Smooth muscle cell (in vitro differentiated cells): ENCODE measurements around the gene BEST4. TPM values are rescaled to one million over a fixed set of nuclear protein-coding genes. Genes with fewer than 3 reads are reported as not detected.
"Not testable (repeated sequence)": the region's sequence is repeated elsewhere in the genome, so short reads cannot be mapped to it uniquely, and the experiment has no call there.

Experiments used
- DNase-seq: peaks from one replicate; lab custom pipeline; 2025; ENCODE audit not compliant: unreplicated experiment; lab: John Stamatoyannopoulos, UW
- H2AFZ ChIP-seq: fragments of 200-600 bp; sonication (generic); 2 replicates; pipeline ENCODE4 v1.6.0; 2016; ENCODE audit warnings: antibody characterized with exemption, low read depth, mild to moderate bottlenecking
- H3F3A ChIP-seq: fragments of 200-600 bp; sonication (generic); 2 replicates; pipeline ENCODE4 v1.6.0; 2017; ENCODE audit warnings: antibody characterized with exemption, low read depth
- H3K27ac ChIP-seq: fragments of 200-600 bp; sonication (generic); 2 replicates; pipeline ENCODE4 v1.5.1; 2016; ENCODE audit warnings: low read depth, mild to moderate bottlenecking
- H3K27me3 ChIP-seq: fragments of 200-600 bp; sonication (generic); 2 replicates; pipeline ENCODE4 v1.6.1; 2016; ENCODE audit warnings: low read depth, mild to moderate bottlenecking
- H3K36me3 ChIP-seq: fragments of 200-600 bp; sonication (generic); 2 replicates; pipeline ENCODE4 v1.5.1; 2016; ENCODE audit warnings: low read depth
- H3K4me1 ChIP-seq: fragments of 200-600 bp; sonication (generic); 2 replicates; pipeline ENCODE4 v1.5.1; 2016; ENCODE audit warnings: low read depth
- H3K4me2 ChIP-seq: fragments of 200-600 bp; sonication (generic); 2 replicates; pipeline ENCODE4 v1.6.0; 2016; ENCODE audit warnings: mild to moderate bottlenecking
- H3K4me3 ChIP-seq: fragments of 200-600 bp; sonication (generic); 2 replicates; pipeline ENCODE4 v1.5.1; 2016; ENCODE audit warnings: mild to moderate bottlenecking
- H3K79me2 ChIP-seq: fragments of 200-600 bp; sonication (generic); 2 replicates; pipeline ENCODE4 v1.6.0; 2016; ENCODE audit warnings: low read depth, mild to moderate bottlenecking
- H3K9ac ChIP-seq: fragments of 200-600 bp; sonication (generic); 2 replicates; pipeline ENCODE4 v1.6.0; 2016; ENCODE audit warnings: low read depth
- H3K9me3 ChIP-seq: fragments of 200-600 bp; sonication (generic); replicated peaks from 2 replicates; pipeline ENCODE4 v1.5.1; 2016; ENCODE audit warnings: low read depth
- H4K20me1 ChIP-seq: fragments of 200-600 bp; sonication (generic); 2 replicates; pipeline ENCODE4 v1.6.0; 2016; ENCODE audit warnings: low read depth
- CTCF ChIP-seq: fragments of 200-600 bp; sonication (generic); IDR thresholded peaks from 2 replicates; pipeline ENCODE4 v1.5.1; 2017; ENCODE audit warnings: borderline replicate concordance, mild to moderate bottlenecking, antibody characterized with exemption; ENCODE audit not compliant: insufficient read depth, poor library complexity, severe bottlenecking
- WGBS: methylation state at CpG from one replicate; pipeline ENCODE4 v1.1.7; 2016; ENCODE audit warnings: low lambda C conversion rate; 5-methylcytosine and 5-hydroxymethylcytosine counted together
- polyA plus RNA-seq: library from polyadenylated mRNA; unstranded; fragments of >200 nt; fragmentation: Nextera tagmentation; extraction: Ambion mirVana; gene quantifications from 2 replicates; pipeline ENCODE4 v1.2.1, GENCODE V29; 2016
- total RNA-seq: library from RNA; depleted of rRNA; stranded (reverse); fragments of >200 nt; gene quantifications from 2 replicates; pipeline ENCODE4 v1.2.3, GENCODE V29; 2014

Gene BEST4
- total and polyA plus RNA-seq, 2 experiments from 2014 or later: 0.54 to 0.78 TPM

- H3K4me3 ChIP-seq: peak overlapping the region; percentile 91
- H3K27me3 ChIP-seq: no peaks in the 10 kb centered on the region
- H3K79me2 ChIP-seq: peaks cover 32% of the 10 kb centered on the region
- H3K36me3 ChIP-seq: no peaks in the 10 kb centered on the region
- H3K9me3 ChIP-seq: no peaks in the 10 kb centered on the region
- peak overlapping the region; percentile 99 for H3K4me2 ChIP-seq
- no peak for DNase-seq
- no peak for TF ChIP-seq CTCF
- no peak overlapping the region for H2AFZ ChIP-seq
- H3K9ac ChIP-seq: peak overlapping the region; percentile 97
- peaks cover 52% of the 10 kb centered on the region for H4K20me1 ChIP-seq
- H3K4me1 ChIP-seq: peaks cover 14% of the 10 kb centered on the region
- 33% methylated on average over 12 of the region's 12 CpGs for WGBS
- H3F3A ChIP-seq: peaks cover 22% of the 10 kb centered on the region
- H3K27ac ChIP-seq: peak overlapping the region; percentile 95
Observed at GRCh38 chr1:44776730-44777068, 11.3 kb downstream of the BEST4 start.

DNA sequence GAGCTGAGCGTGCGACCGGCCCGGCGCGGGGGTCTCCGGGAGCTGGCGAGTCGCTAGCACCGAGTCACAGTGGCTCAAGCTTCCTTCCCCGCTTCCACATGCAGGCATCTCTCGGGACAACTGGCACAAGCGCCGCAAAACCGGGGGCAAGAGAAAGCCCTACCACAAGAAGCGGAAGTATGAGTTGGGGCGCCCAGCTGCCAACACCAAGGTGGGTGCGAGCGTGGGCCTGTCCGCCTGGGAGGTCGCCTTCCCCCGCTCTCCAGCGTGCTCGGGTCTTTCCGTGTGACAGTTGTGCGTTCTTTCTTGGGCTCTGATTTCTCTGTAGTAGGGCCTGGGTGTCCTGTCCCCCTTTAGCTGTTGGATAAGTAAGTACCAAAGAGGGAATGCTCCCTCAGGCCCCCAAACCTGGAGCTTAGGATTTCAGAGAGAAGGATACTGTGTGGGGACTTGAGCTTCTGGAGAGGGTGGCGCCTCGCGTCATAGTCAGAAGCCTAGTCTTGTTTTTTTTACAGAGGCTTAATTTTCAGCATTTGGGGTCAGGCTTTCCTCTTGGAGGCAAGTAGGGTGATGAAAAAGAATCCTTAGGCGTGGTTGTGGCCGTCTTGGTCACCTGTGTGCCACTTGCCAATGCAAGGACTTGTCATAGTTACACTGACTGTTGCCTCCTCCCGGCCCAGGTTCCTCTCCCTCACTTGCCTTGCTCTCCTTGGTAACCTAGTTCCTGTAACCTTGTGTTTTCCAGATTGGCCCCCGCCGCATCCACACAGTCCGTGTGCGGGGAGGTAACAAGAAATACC, 11.8 kb downstream of the BEST4 start:
- no peak overlapping the region for H2AFZ ChIP-seq
- H3K4me1 ChIP-seq: peaks cover 14% of the 10 kb centered on the region
- TF ChIP-seq CTCF: no peak
- DNase-seq: no peak
- H3K4me3 ChIP-seq: peak overlapping the region; percentile 91
- peaks cover 32% of the 10 kb centered on the region for H3K79me2 ChIP-seq
- H3K4me2 ChIP-seq: peak overlapping the region; percentile 99
- H3F3A ChIP-seq: peaks cover 22% of the 10 kb centered on the region
- H3K27me3 ChIP-seq: no peaks in the 10 kb centered on the region
- no peaks in the 10 kb centered on the region for H3K9me3 ChIP-seq
- H3K9ac ChIP-seq: peak overlapping the region; percentile 97
- peaks cover 50% of the 10 kb centered on the region for H4K20me1 ChIP-seq
- H3K36me3 ChIP-seq: no peaks in the 10 kb centered on the region
- H3K27ac ChIP-seq: peak overlapping the region; percentile 95
- 3% methylated on average over 36 of the region's 36 CpGs for WGBS

- peaks cover 46% of the 10 kb centered on the region for H4K20me1 ChIP-seq
- peak within 1 kb of the TSS; percentile 97 for H3K9ac ChIP-seq
- under 1% methylated on average over 65 of the region's 65 CpGs for WGBS
Observed at GRCh38 chr1:44775078-44775929, 12.7 kb downstream of the BEST4 start, which contains the start of gene RPS8. RPS8 (plus strand) TSS chr1:44775540; CDS start chr1:44775597, 57 bp downstream.

GRCh38 chr1:44766421-44766820, 21.5 kb downstream of the BEST4 start:
- not testable (repeated sequence) for DNase-seq, H3K27me3 ChIP-seq, H3K9me3 ChIP-seq, H3K36me3 ChIP-seq, H3K27ac ChIP-seq, H3K9ac ChIP-seq, H3K79me2 ChIP-seq, H3F3A ChIP-seq, H3K4me2 ChIP-seq, H3K4me3 ChIP-seq, H4K20me1 ChIP-seq, H3K4me1 ChIP-seq, H2AFZ ChIP-seq
- WGBS: 96% methylated on average over 6 of the region's 6 CpGs

More at GRCh38 chr1:44775078-44775929, 12.7 kb downstream of the BEST4 start, which contains the start of gene RPS8:
- TF ChIP-seq CTCF: no peak
- peak within 1 kb of the TSS; percentile 99 for H3K4me2 ChIP-seq
- DNase-seq: peak; percentile 63
- H3K9me3 ChIP-seq: no peaks in the 10 kb centered on the region
- H3K4me1 ChIP-seq: peaks cover 14% of the 10 kb centered on the region
- no peaks in the 10 kb centered on the region for H3K36me3 ChIP-seq
- H3K4me3 ChIP-seq: peak within 1 kb of the TSS; percentile 91
- no peaks in the 10 kb centered on the region for H3K27me3 ChIP-seq
- peaks cover 32% of the 10 kb centered on the region for H3K79me2 ChIP-seq
- peak within 1 kb of the TSS; percentile 95 for H3K27ac ChIP-seq
- peak within 1 kb of the TSS; percentile 95 for H2AFZ ChIP-seq
- peaks cover 18% of the 10 kb centered on the region for H3F3A ChIP-seq
